ENCODE measurements around the gene SCN2A. TPM values are rescaled to one million over a fixed set of nuclear protein-coding genes. Genes with fewer than 3 reads are reported as not detected.
A peak's percentile ranks its signal among the peaks of the same experiment; 100 is the strongest.

The SCN2A gene
- total RNA-seq, 1 donor from 2014 or later: 0.35 TPM

GRCh38 chr2:165274698-165275097 lies 35.5 kb downstream of the SCN2A start:
- H3K27ac ChIP-seq: peak overlapping the region; percentile 12
- H3K4me1 ChIP-seq: peaks cover 14% of the 10 kb centered on the region
- no peaks in the 10 kb centered on the region for H3K36me3 ChIP-seq
- DNase-seq: peak; percentile 66
- no peaks in the 10 kb centered on the region for H3K27me3 ChIP-seq (ENCODE audit: low read depth)
- no peak overlapping the region for H3K4me3 ChIP-seq
- intact Hi-C loops (cut with DNase I): no loop called here
- TF ChIP-seq, protein P1, sequence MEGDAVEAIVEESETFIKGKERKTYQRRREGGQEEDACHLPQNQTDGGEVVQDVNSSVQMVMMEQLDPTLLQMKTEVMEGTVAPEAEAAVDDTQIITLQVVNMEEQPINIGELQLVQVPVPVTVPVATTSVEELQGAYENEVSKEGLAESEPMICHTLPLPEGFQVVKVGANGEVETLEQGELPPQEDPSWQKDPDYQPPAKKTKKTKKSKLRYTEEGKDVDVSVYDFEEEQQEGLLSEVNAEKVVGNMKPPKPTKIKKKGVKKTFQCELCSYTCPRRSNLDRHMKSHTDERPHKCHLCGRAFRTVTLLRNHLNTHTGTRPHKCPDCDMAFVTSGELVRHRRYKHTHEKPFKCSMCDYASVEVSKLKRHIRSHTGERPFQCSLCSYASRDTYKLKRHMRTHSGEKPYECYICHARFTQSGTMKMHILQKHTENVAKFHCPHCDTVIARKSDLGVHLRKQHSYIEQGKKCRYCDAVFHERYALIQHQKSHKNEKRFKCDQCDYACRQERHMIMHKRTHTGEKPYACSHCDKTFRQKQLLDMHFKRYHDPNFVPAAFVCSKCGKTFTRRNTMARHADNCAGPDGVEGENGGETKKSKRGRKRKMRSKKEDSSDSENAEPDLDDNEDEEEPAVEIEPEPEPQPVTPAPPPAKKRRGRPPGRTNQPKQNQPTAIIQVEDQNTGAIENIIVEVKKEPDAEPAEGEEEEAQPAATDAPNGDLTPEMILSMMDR (IDR thresholded peaks at IDR 0.05): no peak
- no peaks in the 10 kb centered on the region for H3K9me3 ChIP-seq
- ATAC-seq: peak; percentile 84 to 92

DNA sequence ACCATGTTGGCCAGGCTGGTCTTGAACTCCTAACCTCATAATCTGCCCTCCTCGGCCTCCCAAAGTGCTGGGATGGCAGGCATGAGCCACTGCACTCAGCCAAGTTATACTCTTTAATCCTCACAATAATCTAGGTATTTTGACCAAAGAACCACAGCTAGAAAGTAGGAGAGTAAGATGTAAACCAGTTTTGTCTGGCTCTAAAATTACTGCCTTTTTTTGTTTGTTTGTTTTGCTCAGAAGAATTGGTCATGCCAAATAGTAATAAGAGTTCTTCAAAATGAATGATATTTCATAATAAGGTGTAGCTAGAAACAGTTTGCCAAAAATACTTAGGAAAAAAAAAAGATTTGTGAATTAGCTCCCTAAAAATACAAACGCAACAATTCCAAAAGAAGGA lies 36.7 kb downstream of the SCN2A start:
- Histone ChIP-seq H3K9me3 (no peaks in the 10 kb centered on the region), H3K27ac (peak overlapping the region; percentile 12), H3K36me3 (no peaks in the 10 kb centered on the region), H3K27me3 (ENCODE audit: low read depth) (no peaks in the 10 kb centered on the region), H3K4me3 (no peak overlapping the region), H3K4me1 (peaks cover 14% of the 10 kb centered on the region)
- peak; percentile 37 to 60 for ATAC-seq
- no peak for DNase-seq
- TF ChIP-seq, protein P1 (IDR thresholded peaks at IDR 0.05): no peak
- intact Hi-C loops (cut with DNase I): no loop called here

DNA sequence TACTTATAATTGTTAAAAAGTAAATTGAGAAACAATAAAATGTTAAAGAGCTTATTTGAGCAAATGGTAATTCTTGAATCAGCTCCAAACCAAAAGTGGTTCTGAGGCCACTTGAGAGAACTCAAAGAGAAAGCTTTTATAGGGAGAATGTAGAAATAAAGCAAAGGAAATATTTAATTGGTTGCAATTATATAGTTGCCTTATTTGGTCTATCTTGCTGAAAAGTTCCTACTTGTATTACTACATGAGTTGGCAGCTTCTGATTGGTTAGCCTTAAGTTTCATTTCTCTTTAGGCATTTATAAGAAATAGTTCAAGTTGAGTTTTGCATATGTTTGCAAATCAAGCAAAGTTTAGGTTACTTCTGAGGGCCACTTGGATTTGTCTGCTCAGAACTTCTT lies 38.1 kb downstream of the SCN2A start:
- peaks cover 14% of the 10 kb centered on the region for H3K4me1 ChIP-seq
- ATAC-seq: peak in 1 of 2 donors; percentile 18
- no peak overlapping the region for H3K27ac ChIP-seq
- TF ChIP-seq, protein P1 (IDR thresholded peaks at IDR 0.05): no peak
- DNase-seq: no peak
- no peak overlapping the region for H3K4me3 ChIP-seq
- H3K9me3 ChIP-seq: no peaks in the 10 kb centered on the region
- no peaks in the 10 kb centered on the region for H3K36me3 ChIP-seq
- intact Hi-C loops (cut with DNase I): no loop called here
- H3K27me3 ChIP-seq (ENCODE audit: low read depth): no peaks in the 10 kb centered on the region

DNA sequence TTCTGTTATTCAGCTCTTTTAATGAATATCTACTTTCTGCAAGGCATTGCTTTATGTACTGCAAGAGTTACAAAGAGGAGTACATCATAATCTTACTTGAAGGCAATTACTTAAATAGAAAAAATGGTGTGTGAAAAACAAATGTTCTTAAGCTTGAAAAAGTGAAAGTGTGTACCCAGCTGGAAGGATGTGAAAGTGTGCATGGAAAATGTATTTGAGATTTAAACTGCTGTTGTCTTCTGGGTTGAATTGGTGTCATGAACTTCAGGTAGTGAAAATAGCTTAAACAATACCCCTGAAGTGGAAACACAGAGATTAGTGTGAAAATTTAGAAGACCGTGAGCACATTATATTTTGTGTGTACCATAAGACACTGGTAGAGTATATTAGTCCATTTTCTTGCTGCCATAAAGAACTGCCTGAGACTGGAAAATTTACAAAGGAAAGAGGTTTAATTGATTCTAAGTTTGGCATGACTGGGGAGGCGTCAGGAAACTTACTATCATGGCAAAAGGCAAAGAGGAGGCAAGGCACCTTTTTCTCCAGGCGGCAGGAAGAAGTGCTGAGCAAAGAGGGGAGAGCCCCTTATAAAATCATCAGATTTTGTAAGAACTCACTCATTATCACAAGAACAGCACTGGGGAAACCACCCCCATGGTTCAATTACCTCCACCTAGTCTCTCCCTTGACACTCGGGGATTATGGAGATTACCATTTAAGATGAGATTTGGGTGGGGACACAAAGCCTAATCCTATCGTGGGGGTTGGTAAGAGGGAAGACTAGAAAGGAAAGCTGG lies 38.8 kb downstream of the SCN2A start:
- no peak overlapping the region for H3K27ac ChIP-seq
- TF ChIP-seq, protein P1 (IDR thresholded peaks at IDR 0.05): no peak
- no peak for DNase-seq

GRCh38 chr2:165280356-165280755 lies 41.1 kb downstream of the SCN2A start:
- H3K4me3 ChIP-seq: no peak overlapping the region
- H3K27me3 ChIP-seq (ENCODE audit: low read depth): no peaks in the 10 kb centered on the region
- TF ChIP-seq, protein P1 (IDR thresholded peaks at IDR 0.05): no peak
- intact Hi-C loops (cut with DNase I): no loop called here
- peaks cover 2% of the 10 kb centered on the region for H3K4me1 ChIP-seq
- H3K36me3 ChIP-seq: no peaks in the 10 kb centered on the region
- no peak overlapping the region for H3K27ac ChIP-seq
- no peaks in the 10 kb centered on the region for H3K9me3 ChIP-seq
- DNase-seq: no peak
- ATAC-seq: peak; percentile 22 to 73

More for the DNA sequence above, 38.8 kb downstream of the SCN2A start:
- ATAC-seq: no peak
- no peak overlapping the region for H3K4me3 ChIP-seq
- no peaks in the 10 kb centered on the region for H3K9me3 ChIP-seq
- H3K36me3 ChIP-seq: no peaks in the 10 kb centered on the region
- H3K4me1 ChIP-seq: peaks cover 14% of the 10 kb centered on the region
- intact Hi-C loops (cut with DNase I): no loop called here
- H3K27me3 ChIP-seq (ENCODE audit: low read depth): no peaks in the 10 kb centered on the region
